Progenitor cell of endocrine pancreas (in vitro differentiated cells): ENCODE results near the gene THTPA. TPM values are rescaled to one million over a fixed set of nuclear protein-coding genes. Genes with fewer than 3 reads are reported as not detected.

Experiments used
- DNase-seq: peaks from one replicate; pipeline ENCODE4 v3.0.0; 2021; ENCODE audit warnings: low spot score; ENCODE audit not compliant: unreplicated experiment
- H3K27ac Mint-ChIP-seq: 2 replicates; pipeline ENCODE4 v1.8.0; 2021; ENCODE audit warnings: mild to moderate bottlenecking, moderate library complexity, mixed read lengths
- H3K27me3 Mint-ChIP-seq: 2 replicates; pipeline ENCODE4 v1.8.0; 2021; ENCODE audit warnings: mixed read lengths
- H3K36me3 Mint-ChIP-seq: 2 replicates; pipeline ENCODE4 v1.8.0; 2022; ENCODE audit warnings: mixed read lengths; ENCODE audit not compliant: insufficient read depth
- H3K4me1 Mint-ChIP-seq: 2 replicates; pipeline ENCODE4 v1.8.0; 2021; ENCODE audit warnings: low read depth, mixed read lengths
- H3K4me3 Mint-ChIP-seq: 2 replicates; pipeline ENCODE4 v1.8.0; 2021; ENCODE audit warnings: low read depth, mild to moderate bottlenecking, moderate library complexity, mixed read lengths
- H3K9me3 Mint-ChIP-seq: 2 replicates; pipeline ENCODE4 v1.8.0; 2021; ENCODE audit warnings: low read depth, mixed read lengths
- long read RNA-seq: library from polyadenylated mRNA; unstranded; transcript quantifications from one replicate; pipeline ENCODE4 v2.0.0, GENCODE V29; 2020
- total RNA-seq: library from RNA; stranded (reverse); gene quantifications from 2 replicates; pipeline ENCODE4 v1.2.1, GENCODE V29; 2021
- TF ChIP-seq, protein P1 (sequence below): fragments of 200-600 bp; sonication (generic); IDR thresholded peaks from one replicate; pipeline ENCODE4 v1.5.0; 2021; ENCODE audit warnings: antibody characterized with exemption, mild to moderate bottlenecking; ENCODE audit not compliant: unreplicated experiment

The THTPA gene, protein sequence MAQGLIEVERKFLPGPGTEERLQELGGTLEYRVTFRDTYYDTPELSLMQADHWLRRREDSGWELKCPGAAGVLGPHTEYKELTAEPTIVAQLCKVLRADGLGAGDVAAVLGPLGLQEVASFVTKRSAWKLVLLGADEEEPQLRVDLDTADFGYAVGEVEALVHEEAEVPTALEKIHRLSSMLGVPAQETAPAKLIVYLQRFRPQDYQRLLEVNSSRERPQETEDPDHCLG
- 17.3 and 20.6 TPM in 2 replicates for total RNA-seq
- long read RNA-seq, transcript THTPA-201 (2 exons, 2,860 nt), result major isoform, 14 of 24 reads
- long read RNA-seq, transcript THTPA-205 (2 exons, 571 nt), result minor isoform, 6 of 24 reads
- long read RNA-seq, partial matches to known transcripts, result 0 of 24 reads
- long read RNA-seq, other reads (novel, unspliced or antisense), result 0 of 24 reads

DNA sequence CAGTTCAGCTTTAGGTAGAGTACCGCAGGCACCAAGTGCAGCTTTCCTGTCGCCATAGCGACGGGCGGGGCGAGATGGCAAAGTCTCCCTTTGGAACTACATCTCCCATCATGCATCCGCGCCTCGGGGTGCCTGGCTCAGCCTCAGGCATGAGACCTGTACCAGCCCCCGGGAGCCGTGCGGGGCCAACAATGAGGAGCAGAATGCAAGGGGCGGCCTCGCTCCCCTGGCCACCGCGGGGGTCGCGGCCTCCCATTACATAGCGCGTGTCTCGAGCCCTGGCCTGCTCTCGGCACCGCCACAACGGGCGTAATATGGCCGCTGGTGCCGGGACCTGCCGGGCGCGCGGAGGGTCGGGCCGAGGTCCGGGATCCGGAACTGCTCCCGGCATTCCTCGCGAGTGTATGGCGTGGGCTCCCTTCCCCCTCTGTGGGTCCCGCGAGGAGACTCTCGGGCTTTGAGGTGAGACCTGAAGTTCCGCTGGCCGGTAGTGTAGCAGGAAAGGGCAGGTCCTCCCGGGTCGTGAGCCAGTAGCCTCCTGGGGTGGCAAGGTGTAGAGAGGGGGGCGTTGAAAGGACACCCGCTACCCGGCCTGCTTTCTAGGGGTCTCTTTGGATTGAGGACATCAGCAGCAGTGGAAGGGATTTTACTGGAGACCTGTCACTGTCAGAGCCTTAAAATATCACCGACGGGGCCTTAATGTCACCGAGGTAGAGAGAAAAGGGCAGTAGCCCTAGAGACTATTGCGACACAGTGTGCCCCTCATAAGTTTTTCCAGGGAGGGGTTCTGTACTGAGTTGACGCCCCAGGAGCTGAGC lies at the start of gene THTPA:
Gene THTPA, plus strand, starts transcription at position 390 of the 818 bp plus-strand sequence. CDS start 487 bp downstream, outside the sequence.
- H3K36me3 Mint-ChIP-seq, result peaks cover 7% of the 10 kb centered on the region
- DNase-seq, result peak; percentile 81
- H3K4me1 Mint-ChIP-seq, result peaks cover 20% of the 10 kb centered on the region
- peak within 1 kb of the TSS; percentile 95 for H3K27ac Mint-ChIP-seq
- TF ChIP-seq, protein P1, sequence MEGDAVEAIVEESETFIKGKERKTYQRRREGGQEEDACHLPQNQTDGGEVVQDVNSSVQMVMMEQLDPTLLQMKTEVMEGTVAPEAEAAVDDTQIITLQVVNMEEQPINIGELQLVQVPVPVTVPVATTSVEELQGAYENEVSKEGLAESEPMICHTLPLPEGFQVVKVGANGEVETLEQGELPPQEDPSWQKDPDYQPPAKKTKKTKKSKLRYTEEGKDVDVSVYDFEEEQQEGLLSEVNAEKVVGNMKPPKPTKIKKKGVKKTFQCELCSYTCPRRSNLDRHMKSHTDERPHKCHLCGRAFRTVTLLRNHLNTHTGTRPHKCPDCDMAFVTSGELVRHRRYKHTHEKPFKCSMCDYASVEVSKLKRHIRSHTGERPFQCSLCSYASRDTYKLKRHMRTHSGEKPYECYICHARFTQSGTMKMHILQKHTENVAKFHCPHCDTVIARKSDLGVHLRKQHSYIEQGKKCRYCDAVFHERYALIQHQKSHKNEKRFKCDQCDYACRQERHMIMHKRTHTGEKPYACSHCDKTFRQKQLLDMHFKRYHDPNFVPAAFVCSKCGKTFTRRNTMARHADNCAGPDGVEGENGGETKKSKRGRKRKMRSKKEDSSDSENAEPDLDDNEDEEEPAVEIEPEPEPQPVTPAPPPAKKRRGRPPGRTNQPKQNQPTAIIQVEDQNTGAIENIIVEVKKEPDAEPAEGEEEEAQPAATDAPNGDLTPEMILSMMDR, result no peak
- H3K27me3 Mint-ChIP-seq, result no peaks in the 10 kb centered on the region
- no peaks in the 10 kb centered on the region for H3K9me3 Mint-ChIP-seq
- H3K4me3 Mint-ChIP-seq, result peak within 1 kb of the TSS; percentile 93

DNA sequence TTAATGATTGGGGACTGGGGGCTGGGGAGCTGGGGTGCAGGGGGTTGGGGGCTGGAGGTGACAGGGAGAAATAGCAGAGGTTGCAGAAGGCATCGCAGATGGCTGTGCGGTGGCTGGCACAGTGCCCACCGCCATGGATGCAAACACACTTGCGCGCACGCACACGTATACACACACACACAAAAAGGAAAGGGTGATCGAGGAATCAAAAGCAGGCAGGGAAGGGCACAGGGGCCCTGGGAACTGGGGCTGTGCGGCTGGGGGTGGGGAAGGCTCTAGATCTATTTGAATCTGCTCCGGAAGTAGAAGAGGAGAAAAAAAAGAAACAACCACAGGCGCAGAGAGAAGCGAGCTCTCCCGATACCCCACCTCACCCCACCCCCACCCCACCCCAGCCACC lies 43.9 kb upstream of the THTPA start:
- TF ChIP-seq, protein P1, result no peak
- no peaks in the 10 kb centered on the region for H3K4me1 Mint-ChIP-seq
- no peaks in the 10 kb centered on the region for H3K9me3 Mint-ChIP-seq
- no peak overlapping the region for H3K27ac Mint-ChIP-seq
- no peak overlapping the region for H3K4me3 Mint-ChIP-seq
- no peak for DNase-seq
- H3K27me3 Mint-ChIP-seq, result no peaks in the 10 kb centered on the region
- no peaks in the 10 kb centered on the region for H3K36me3 Mint-ChIP-seq

DNA sequence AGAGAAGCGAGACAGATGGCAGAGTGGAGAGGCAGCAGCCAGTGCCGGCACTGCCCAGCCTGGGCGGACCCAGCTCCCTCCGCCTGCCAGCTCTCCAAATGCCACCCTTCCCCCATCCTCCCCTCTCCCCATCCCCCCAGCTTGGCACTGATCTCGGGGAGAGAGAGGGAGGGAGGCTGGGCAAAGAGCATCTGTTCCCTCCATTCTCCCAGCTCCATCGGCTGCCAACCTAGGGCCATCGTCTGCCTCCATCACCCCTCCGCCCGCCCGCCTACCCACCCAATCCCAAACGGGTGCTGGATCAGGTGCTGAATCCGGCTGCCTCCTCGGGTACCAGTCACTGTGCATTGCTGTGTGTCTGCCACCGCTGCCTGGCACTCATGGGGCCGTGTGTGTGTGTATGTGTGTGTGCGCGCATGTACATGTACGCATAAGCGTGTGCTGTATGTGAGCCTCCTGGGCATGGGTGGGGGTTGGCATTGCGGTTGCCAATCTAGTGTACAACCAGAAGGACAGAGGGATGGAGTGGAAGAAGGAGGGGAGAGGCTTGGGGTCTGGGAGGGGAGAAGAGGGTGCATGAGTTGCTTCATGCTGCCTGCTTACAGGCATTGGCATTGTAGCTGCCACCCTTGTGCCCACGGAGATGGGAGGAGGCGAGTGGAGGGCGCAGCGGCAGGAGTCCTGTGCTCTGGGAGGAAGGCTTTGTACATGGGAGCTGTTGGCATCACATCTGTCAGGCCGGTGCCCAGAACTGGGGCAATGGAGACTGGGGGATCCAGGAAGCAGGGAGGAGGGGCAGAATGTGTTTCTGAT lies 42.9 kb upstream of the THTPA start:
- no peak overlapping the region for H3K27ac Mint-ChIP-seq

DNA sequence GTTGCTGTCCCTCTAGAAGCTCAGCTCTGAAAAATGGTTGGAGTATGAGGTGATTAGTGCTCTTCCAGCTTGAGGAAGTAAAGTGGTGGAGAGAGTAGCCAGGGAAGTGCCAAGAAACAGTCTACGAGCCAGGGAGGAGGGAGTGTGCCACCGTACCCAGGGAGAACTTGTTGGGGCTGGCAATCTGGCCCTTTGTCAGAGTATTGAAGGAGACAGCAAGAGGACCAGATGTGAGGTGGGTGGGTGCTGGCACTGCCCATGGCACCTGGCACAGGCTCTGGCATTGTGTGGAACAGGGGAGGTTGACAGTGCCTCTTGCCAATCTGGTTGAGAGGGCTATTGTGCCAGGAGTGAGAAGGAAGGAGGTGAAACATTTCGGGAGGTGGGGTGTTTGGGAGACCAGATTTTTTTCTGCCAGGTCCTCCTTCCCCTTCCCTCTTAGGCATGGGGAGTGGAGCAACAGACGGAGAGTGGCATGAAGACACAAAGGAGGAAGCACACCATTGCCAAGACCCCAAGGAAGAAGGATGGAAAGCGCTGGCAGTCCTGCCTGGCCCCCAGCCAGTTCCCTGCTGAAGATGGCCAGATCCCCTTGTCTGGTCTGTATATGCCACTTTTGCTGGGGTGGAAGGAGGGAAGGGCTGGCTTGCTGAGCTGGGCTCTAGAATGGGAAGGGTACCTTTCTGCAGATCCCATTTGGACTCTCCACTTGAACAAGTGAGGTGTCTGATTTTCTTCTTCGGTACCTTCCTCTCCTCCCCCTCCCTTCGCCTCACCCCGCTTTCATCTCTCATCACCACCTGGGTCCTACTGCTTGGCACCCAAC lies 42.0 kb upstream of the THTPA start:
- TF ChIP-seq, protein P1, result no peak
- no peak overlapping the region for H3K4me3 Mint-ChIP-seq
- no peak overlapping the region for H3K27ac Mint-ChIP-seq
- DNase-seq, result no peak
- no peaks in the 10 kb centered on the region for H3K36me3 Mint-ChIP-seq
- no peaks in the 10 kb centered on the region for H3K27me3 Mint-ChIP-seq
- H3K9me3 Mint-ChIP-seq, result no peaks in the 10 kb centered on the region
- no peaks in the 10 kb centered on the region for H3K4me1 Mint-ChIP-seq

More for the DNA sequence above, 42.9 kb upstream of the THTPA start:
- no peak for DNase-seq
- Mint-ChIP-seq H3K9me3 (no peaks in the 10 kb centered on the region), H3K4me1 (no peaks in the 10 kb centered on the region), H3K4me3 (no peak overlapping the region), H3K27me3 (no peaks in the 10 kb centered on the region), H3K36me3 (no peaks in the 10 kb centered on the region)
- TF ChIP-seq, protein P1, result no peak
